Panc1 (cell line): Measurements from ENCODE around the gene RASD2.

Experiments
- POLR2AphosphoS5 ChIP-seq: IDR thresholded peaks from 2 replicates; pipeline ENCODE4 v1.6.1; 2012; ENCODE audit warnings: mild to moderate bottlenecking, low read depth, low read length, moderate library complexity
- REST ChIP-seq, 2 experiments: IDR thresholded peaks; 2 replicates each; pipeline ENCODE4 v1.6.1; 2011 to 2012; ENCODE audit warnings: low read depth in 2 of 2, control low read depth in 1 of 2, low read length in 1 of 2, mild to moderate bottlenecking in 1 of 2, moderate library complexity in 1 of 2; ENCODE audit not compliant: insufficient read depth in 1 of 2
- TCF7L2 ChIP-seq: IDR thresholded peaks from 2 replicates; pipeline ENCODE4 v1.6.1; 2011; ENCODE audit warnings: mild to moderate bottlenecking, low read depth, low read length, inconsistent platforms
- TF ChIP-seq, protein P1 (sequence below): fragments of 450-650 bp; IDR thresholded peaks from 2 replicates; pipeline ENCODE4 v1.5.1; 2017; ENCODE audit warnings: mild to moderate bottlenecking

DNA sequence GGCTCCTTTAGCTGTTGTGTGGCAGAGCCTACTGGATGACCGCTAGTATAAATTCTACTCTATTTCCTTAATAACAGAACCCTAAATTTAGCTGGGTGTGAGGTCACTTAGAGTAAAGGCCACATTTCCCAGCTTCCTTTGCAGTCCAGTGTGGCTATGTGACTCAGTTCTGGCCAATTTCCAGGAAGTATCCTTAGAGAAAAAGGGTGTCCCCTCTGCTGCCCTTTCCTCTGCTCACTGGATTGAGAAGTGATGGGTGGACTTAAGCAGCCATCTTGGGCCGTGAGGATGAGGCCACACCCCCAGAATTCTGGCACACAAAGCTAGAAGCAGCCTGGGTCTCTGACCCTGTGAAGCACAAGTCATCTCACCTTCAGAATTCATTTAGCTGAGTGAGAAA is 11.7 kb upstream of the RASD2 start:
- TF ChIP-seq, protein P1, sequence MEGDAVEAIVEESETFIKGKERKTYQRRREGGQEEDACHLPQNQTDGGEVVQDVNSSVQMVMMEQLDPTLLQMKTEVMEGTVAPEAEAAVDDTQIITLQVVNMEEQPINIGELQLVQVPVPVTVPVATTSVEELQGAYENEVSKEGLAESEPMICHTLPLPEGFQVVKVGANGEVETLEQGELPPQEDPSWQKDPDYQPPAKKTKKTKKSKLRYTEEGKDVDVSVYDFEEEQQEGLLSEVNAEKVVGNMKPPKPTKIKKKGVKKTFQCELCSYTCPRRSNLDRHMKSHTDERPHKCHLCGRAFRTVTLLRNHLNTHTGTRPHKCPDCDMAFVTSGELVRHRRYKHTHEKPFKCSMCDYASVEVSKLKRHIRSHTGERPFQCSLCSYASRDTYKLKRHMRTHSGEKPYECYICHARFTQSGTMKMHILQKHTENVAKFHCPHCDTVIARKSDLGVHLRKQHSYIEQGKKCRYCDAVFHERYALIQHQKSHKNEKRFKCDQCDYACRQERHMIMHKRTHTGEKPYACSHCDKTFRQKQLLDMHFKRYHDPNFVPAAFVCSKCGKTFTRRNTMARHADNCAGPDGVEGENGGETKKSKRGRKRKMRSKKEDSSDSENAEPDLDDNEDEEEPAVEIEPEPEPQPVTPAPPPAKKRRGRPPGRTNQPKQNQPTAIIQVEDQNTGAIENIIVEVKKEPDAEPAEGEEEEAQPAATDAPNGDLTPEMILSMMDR, result no peak
- TF ChIP-seq POLR2AphosphoS5 (no peak), REST (IDR thresholded peaks at IDR 0.05; ENCODE audit: insufficient read depth in 1 of 2, low read depth in 2 of 2, low read length in 1 of 2) (no peak), TCF7L2 (no peak)
